GM21786 (cell line): ENCODE results near the gene TAF1B.

ENCODE experiments used
- ATAC-seq: cut with Tn5 transposase; IDR thresholded peaks from one replicate; pipeline ENCODE4 v1.9.1; 2021; ENCODE audit not compliant: unreplicated experiment

TAF1B gene

DNA sequence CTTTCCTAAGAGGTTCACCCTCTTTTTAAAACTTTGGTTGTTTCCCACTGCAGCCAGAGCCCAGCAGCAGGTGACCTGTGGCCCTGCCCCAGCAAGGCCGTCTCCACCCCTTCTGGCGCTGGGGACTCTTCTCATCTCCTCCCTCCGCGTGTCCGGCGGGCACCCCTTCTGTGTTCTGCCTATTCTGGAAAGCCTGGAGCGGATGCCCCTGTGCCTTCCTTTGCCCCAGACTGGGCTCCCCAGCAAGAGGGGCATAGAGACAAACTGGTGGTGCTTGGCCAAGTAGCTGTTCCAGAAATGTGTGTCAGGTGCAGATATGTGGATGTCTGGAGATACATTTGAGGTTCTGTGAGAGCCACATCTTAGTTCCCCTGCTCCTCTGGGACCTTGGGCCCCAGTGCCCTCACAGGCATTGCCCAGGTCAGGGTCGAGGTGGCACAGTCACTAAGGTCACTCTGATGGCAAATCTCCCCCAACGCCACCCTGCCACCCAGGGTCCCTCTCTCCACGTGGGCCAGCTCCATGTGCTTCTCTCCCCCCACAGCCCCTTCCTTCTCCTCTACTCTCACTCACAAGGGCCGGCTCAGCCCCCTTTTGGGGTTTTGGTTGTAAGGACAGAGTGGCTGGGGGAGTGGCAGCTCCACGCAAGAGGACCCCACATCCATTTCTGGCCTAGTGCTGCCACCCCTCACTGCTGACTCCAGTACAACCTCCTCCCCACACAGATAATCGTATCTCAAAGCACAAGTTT lies 35.5 kb upstream of the TAF1B start:
- ATAC-seq, result no peak

- ATAC-seq, result no peak
Measured at GRCh38 chr2:9808334-9809063, 34.8 kb upstream of the TAF1B start.

GRCh38 chr2:9809064-9809356 lies 34.3 kb upstream of the TAF1B start:
- ATAC-seq, result no peak

DNA sequence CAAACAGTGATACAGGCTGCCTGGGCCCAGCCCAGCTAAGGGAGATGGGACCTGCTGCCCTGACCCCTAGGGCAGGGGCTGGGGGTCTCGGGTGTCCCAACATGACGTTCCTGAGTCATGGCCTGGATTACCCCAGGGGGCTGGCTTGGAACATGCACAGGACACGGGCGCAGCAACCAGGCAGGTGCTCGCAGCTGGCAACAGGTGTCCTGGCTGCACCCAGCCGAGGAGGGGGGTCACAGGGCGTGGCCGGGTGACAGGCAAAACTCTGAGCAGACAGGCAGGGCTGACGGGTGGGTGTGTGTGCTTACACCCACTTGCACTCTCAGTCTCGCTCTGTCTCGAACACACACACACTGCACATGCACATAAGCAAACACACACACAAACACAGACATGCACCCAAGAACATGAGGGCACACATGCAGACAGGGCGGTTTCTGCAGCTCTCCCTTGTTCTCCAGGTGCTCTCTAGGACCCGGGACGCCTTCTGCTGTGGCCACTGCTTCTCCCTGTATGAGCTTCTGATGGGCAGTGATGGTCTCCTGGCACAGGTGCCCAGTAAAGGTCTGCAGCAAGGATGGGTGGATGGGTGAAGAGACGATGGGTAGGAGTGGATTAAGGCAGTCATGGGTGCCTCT lies 33.7 kb upstream of the TAF1B start:
- no peak for ATAC-seq

DNA sequence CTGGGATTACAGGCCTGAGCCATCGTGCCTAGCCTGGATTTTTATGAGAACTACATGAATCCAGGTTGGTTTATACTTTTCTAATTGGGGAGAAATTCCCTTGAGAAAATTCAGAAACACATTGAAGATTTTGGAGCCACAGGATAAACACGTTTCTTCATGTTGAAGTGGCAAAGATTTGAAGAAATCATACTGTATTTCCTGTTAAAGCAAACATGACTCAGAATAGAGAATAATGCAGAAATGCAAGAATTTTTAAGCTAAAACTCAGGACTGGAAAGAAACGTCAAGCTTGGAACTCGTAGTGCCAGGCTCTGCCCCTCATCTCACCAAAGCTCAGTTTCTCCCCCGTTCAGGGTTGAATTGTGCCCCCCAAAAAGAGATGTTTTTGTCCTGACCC lies 32.1 kb upstream of the TAF1B start:
- no peak for ATAC-seq

DNA sequence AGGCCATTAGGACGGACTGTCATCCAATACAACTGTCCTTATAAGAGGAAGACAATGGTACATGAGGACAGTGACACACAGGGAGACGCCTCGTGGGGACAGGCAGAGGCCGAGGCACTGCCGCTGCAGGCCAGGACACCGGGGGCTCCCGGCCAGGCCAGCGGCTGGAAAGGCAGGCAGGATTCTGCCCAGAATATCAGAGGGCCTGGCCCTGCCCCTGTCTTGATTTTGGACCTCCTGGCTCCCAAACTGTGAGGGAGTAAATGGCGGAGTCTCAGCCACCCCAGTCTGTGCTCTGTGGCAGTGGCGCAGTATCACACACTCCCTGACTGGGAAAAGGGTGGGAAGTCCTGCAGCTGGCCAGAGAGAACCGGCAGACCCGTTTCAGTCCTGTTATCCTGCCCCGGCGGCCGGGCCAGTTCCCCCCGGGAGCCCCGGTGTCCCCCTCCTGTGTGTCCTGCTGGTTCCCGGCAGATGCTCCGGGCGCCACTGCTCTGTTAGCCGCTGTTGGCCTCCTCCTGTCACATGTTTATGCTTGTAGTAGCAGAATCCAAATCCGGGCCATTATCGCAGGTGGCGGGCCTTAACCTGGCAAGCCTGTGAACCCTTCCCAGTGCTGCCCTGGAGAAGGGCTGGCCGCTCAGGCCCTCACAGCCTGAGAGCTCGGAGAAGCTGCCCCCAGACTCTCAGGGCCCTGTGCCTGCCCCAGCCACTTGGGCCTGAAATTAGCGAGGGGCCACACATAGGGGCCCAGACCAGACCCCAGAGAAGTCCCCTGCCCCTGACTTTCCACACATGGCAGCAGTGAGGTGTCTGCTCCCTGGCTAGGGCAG lies 31.4 kb upstream of the TAF1B start:
- no peak for ATAC-seq

DNA sequence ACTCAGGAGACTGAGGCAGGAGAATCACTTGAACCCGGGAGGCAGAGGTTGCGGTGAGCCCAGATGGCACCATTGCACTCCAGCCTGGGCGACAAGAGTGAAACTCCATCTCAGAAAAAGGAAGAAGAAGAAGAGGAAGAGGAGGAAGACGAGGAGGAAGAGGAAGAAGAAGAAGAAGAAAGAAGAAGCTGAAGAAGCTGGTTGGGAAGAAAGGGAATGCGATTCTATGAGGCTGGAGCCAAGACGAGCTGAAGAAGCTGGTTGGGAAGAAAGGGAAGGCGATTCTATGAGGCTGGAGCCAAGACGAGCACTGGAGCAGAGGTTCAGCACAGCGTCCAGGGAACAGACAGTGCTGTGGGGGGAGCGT lies 30.3 kb upstream of the TAF1B start:
- no peak for ATAC-seq

DNA sequence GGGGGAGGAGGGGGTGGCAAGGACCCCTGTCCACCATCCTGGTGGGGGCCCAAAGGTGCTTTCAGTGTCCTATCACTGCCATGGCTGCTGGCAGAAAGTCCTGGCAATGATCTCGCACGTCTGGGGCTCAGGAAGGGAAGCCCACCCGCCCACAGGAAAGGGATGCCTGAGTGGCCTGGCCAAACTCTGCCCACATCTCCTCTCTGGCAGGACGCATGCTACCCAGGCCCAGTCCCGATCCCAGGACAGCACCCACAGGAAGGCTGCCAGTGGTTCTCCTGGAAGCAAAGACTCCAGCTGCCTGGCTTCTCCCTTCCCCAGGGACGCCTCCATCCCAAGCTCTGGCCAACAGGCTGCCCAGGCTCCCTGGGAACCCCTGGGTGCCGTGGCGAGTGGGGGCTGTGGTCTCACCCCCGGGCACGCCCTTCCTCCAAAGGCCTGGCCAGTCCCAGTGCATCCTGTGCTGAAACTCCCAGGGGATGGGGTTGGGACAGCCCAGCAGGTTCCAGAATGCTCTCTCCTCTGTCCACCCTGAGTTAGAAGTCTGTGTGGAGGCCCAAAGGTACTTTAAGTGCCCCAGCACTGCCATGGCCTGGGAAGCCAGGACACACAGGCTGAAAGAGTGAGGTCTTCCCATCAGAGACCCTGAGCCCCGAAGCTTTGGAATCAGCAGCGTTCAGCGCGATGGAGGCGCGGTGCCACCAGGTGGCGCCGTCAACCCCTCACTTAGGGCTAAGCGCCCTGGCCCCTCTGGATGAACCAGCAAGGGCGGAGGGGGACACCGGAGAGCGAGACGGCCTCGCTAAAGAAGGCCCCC lies 29.8 kb upstream of the TAF1B start:
- no peak for ATAC-seq

DNA sequence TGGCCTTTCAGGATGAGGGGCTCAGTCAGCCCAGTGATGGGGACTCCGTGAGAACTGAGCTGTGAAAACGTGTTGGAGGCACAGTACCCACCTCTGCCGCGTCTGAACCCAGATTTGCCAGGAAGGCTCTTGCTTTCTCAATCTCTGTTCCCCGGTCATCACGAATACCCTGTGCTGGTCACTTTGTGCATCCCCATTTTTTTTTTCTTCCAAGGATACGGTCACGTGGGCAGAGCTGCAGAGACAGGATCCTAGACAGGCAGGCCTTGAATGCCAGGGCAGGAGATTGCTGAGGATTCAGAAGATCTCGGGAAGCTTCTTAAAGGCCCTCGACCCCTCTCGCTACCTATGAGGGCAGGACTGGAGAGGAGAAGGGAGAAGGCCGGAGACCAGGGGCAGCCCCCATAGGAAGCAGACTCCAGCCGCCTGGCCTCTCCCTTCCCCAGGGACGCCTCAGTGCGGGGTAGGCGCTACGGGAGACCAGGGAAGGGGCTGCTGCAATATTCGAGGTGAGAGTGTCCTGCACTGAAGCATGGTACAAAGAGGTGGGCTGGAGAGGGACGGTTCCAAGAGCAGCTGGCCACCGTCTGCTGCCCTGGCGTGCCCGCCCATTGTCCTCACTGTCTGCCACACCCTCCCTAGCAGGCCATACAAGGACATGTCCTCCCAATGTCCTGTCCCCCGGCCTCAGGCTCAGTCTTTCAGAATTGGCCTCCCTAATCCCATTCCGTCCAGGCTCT lies 29.0 kb upstream of the TAF1B start:
- ATAC-seq, result no peak

DNA sequence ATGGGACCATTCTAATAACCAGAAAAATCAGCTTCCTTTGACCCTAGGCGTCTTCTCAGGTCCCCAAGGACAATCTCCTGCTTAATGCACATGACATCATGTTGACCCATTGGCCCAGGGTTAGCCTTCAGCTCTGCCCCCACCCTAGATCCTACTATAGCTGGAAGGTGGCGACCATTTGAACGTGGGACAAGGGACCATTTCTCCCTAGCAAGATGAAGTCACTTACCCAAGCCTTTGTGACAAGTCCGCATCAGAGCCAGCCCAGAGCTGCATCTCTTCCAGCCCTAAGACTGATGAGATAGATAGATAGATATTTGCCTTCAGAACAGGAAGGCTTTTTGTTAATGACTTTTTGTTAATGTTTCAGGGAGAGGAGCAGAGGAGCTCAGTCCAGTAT lies 28.2 kb upstream of the TAF1B start:
- no peak for ATAC-seq

DNA sequence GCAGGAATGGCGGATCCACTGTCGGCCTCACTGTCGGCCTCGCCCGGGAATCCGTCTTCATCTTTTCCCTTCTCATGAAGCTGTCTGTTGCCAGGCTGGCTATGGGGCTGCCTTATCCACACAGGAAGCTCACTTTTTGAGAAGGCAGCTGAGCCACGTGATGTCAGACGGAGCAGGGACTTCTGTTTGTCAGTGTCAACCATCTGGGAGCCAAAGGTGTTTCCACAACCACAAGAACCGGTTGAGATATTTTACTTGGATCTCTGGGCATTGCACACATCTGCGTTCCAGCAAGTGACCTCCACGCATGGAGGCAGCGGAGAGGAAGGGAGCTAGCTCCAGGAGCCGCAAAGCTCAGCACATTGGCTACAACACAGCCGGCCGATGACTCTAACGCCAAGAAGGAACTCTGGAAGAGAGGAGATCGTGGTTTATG lies 27.4 kb upstream of the TAF1B start:
- no peak for ATAC-seq

GRCh38 chr2:9818097-9818496 lies 25.2 kb upstream of the TAF1B start:
- ATAC-seq, result no peak

DNA sequence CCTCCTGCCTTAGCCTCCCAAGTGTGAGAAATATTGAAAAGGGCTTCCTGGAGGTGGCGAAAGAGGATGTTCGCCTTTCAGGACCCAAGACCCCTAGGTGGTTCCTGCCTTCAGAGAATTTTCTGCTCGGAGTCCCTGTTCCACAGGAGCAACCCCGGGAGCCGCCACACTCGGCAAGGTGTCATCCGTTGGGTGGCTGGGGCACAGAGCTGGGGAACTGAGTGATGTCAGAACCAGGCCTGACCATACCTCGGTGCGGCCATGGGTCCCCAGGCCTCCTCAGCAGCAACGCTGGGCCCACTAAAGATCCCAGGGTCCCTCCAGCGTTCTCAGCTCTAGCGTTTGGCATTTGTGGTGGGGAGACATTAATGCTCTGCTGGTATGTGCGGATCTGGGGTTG lies 23.7 kb upstream of the TAF1B start:
- ATAC-seq, result no peak

DNA sequence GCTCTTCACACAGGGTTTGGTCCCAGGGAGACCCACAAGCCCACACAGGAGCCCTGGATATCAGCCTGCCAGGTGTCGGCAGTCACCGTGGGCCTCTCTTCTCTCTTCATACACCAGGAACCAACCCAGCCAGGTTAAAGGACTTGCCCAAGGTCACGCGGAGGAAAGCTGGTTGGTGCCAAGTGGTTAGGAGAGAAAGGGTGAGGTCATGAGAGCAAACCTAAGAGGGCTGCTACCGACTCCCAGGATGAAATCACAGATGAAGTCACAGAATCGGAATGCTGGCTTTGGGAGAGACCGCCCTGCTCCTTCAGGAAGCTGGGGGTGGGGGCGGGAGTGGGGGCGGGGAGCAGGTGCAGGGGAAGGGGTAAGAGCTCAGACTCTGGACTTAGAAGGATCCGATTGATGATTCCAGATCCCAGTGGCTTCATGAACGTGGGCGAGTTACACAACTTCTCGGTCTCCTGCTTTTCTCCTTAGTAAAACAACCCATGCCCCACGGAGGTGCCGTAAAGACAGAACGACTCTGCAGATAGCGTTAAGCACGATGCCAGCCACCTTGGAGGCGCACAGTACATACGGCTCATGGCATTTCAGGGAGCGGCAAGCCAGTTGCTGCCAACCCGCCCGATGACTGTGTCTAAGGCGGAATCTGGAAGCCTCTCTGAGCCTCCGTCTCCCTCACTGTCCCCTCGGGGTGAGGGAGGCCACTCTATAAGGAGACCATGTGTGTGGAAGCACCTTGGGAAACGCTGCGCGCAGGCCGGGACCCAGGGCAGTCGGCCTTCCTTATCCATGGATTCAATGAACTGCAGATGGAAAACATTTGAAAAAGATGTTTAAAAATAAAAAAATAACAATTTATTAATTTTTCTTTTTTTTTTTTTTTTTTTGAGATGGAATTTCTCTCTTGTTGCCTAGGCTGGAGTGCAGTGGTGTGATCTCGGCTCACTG lies 23.0 kb upstream of the TAF1B start:
- ATAC-seq, result no peak

DNA sequence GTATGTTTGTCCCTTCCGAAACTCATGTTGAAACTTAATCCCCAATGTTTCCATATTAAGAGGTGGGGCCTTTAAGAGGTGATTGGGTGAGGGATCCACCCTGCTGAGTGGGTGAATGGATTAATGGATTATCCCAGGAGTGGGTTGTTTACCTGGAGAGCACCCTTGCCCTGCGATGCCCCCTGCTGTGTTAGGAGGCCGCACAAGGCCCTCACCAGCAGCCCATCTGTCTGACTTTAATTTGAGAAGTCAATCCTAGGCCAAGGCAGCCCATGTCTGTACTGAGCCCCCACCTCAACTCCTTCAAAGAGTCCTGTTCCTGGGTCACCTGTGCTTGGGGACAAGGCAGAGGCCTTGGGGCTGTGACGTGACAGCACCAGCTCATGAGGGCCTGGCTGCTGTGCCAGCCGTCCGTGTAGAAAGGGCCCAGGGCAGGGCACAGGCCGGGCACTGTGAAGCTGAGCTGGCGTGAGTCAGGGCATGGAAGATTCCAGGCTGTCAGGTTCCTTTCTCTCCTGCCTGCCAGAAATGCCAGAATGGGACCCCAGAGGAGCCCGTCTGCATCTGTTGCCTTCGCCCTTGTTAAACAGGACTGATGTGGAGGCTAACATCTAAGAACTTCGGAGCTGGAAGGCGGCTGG lies 21.3 kb upstream of the TAF1B start:
- no peak for ATAC-seq

- ATAC-seq, result no peak
Measured at GRCh38 chr2:9824441-9824840, 18.8 kb upstream of the TAF1B start.

DNA sequence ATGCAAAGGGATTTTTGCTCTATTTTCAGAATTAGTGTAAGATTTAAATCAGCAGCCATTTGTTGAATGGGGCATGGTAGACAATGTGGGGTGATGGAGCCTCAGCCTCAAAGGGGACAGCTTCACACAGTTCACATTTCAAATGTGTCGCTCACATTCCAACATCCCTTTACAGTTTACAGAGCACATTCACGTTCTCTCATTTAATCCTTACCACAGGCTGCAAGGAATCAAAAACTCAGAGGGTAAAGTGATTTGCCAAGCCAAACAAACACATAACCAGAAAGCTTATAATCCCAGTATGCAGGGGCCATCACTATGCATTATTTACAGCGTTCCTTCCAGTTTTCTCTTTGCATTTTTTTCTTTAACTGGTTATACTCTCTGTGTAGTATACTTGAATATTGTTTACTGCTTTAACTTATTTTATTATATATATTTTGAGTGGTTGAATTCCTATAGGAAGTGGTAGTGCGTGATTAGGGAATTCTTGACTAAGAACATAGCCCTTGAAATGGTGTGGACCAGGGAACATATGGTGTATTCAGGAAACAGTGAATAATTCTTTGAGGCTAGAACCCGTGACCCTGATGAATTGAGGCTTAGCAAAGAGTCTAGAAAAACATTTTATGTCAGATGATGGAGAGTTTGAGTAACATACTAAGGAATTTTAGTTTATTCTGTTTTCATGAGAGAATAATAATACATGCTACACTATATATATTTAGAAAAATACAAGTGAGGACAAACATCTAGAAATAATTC lies 18.1 kb upstream of the TAF1B start:
- ATAC-seq, result no peak

- ATAC-seq, result no peak
Measured at GRCh38 chr2:9826208-9826607, 17.1 kb upstream of the TAF1B start.
